Activated CD8-positive, alpha-beta memory T cell treated with anti-CD3 and anti-CD28 coated beads, Interleukin-2, amount 10 ng/mL, durations not matched to agents 7 days and 5 days (primary cell): Measurements from ENCODE around the gene SPATA9. TPM values are rescaled to one million over a fixed set of nuclear protein-coding genes. Genes with fewer than 3 reads are reported as not detected.

ENCODE experiments used
- ATAC-seq: fragments of 150-1000 bp; cut with Tn5 transposase; one replicate; pipeline ENCODE4 v1.10.0; 2021; ENCODE audit warnings: moderate library complexity
- CTCF ChIA-PET: fragments of 350-600 bp; sonication (Branson Sonifier 250); formaldehyde crosslinking; loops from one replicate; lab custom pipeline; 2021; ENCODE audit warnings: antibody characterized with exemption; lab: Charles Lee
- DNase-seq: peaks from one replicate; pipeline ENCODE4 v3.0.0-alpha.2; 2020
- H3K27ac Mint-ChIP-seq: one replicate; pipeline ENCODE4 v1.8.0; 2021; ENCODE audit warnings: mild to moderate bottlenecking, mixed read lengths
- H3K27me3 Mint-ChIP-seq: one replicate; pipeline ENCODE4 v1.8.0; 2021; ENCODE audit warnings: mixed read lengths
- H3K36me3 Mint-ChIP-seq: one replicate; pipeline ENCODE4 v1.8.0; 2021; ENCODE audit warnings: mild to moderate bottlenecking, mixed read lengths
- H3K4me1 Mint-ChIP-seq: one replicate; pipeline ENCODE4 v1.8.0; 2021; ENCODE audit warnings: mixed read lengths
- H3K4me3 Mint-ChIP-seq: one replicate; pipeline ENCODE4 v1.8.0; 2021; ENCODE audit warnings: mild to moderate bottlenecking, moderate library complexity, mixed read lengths
- H3K9me3 Mint-ChIP-seq: one replicate; pipeline ENCODE4 v1.8.0; 2022; ENCODE audit warnings: low read depth, mixed read lengths
- total RNA-seq, 2 experiments: library from RNA; stranded (reverse); gene quantifications; one replicate each; pipeline ENCODE4 v1.2.3, GENCODE V29; 2021

SPATA9 gene, protein sequence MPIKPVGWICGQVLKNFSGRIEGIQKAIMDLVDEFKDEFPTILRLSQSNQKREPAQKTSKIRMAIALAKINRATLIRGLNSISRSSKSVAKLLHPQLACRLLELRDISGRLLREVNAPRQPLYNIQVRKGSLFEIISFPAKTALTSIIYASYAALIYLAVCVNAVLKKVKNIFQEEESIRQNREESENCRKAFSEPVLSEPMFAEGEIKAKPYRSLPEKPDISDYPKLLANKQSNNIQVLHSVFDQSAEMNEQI
- not detected for total RNA-seq

DNA sequence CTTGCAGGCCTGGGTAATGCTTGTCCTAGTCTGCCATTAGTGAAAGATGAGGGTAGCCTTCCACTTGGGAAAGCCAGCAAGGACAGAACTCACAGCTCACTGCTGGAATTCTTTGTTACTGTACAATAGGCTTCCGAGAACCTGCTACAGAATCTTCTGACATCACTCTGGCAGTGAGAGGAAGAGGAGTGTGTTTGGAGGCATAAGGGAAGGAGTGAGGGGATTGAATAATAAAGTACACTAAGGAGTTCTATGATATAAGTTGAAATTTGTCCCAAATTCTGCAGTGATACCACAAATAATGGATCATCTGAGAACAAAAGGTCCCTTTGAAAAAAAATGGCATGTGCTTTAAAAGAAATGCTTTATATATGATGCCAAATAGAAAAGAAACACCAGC, at the start of gene SPATA9:
Gene SPATA9, minus strand, starts transcription at position 101 of the 400 bp plus-strand sequence. CDS start 137 bp downstream, outside the sequence.
- CTCF ChIA-PET, result no interaction called here
- Mint-ChIP-seq H3K4me1 (no peaks in the 10 kb centered on the region), H3K4me3 (no peak within 1 kb of the TSS), H3K9me3 (no peaks in the 10 kb centered on the region), H3K27ac (no peak within 1 kb of the TSS), H3K27me3 (peaks cover 44% of the 10 kb centered on the region), H3K36me3 (no peaks in the 10 kb centered on the region)
- DNase-seq (no peak), ATAC-seq (no peak)

DNA sequence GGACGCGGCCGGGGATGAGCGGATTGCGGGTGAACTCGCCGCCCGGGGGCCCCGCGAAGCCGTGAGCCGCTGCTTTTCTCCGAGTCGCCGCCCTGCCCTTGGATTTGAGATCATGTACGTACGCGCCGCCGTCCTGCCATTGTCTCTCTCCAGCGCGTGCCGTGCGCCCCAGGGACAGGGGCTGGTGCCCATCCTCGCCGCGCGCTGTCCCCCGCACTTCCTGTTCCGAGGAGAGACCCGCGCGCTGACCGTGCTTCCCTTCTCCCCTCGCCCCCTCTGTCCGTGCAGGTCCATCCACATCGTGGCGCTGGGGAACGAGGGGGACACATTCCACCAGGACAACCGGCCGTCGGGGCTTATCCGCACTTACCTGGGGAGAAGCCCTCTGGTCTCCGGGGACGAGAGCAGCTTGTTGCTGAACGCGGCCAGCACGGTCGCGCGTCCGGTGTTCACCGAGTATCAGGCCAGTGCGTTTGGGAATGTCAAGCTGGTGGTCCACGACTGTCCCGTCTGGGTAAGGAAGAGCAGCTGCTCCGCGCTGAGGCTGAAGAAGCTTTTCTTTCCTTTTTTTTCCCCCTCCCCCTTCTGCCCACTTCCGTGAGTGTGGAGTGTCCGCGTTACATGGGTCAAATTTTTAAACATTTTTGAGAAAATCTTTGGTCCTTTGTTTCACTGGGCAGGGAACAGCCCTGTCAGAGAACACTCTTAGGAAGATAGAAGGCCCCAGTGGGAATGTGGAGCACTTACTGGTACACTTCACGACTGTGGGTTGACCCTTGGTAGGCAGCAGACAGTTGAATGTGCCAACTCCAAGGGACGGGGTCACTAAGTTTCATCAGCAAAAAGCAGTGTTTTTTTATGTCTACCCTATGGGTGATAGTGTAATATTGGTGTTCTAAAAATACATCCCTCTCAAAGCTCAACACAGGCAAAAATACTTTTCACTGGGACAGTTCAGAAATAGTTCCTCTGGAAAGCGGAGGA, 49.1 kb upstream of the SPATA9 start:
- ATAC-seq (peak; percentile 63), DNase-seq (no peak)
- CTCF ChIA-PET, result interaction anchor here (0.7 to 1.9 kb wide), 6 partner anchors 8 to 109 kb away, joined by 3 to 7 read pairs (median 3); no protein-coding TSS in a partner anchor
- Mint-ChIP-seq H3K4me1 (peaks cover 15% of the 10 kb centered on the region), H3K9me3 (no peaks in the 10 kb centered on the region), H3K27me3 (peaks cover 67% of the 10 kb centered on the region), H3K4me3 (peak overlapping the region; percentile 69), H3K27ac (no peak overlapping the region), H3K36me3 (peaks cover 2% of the 10 kb centered on the region)

DNA sequence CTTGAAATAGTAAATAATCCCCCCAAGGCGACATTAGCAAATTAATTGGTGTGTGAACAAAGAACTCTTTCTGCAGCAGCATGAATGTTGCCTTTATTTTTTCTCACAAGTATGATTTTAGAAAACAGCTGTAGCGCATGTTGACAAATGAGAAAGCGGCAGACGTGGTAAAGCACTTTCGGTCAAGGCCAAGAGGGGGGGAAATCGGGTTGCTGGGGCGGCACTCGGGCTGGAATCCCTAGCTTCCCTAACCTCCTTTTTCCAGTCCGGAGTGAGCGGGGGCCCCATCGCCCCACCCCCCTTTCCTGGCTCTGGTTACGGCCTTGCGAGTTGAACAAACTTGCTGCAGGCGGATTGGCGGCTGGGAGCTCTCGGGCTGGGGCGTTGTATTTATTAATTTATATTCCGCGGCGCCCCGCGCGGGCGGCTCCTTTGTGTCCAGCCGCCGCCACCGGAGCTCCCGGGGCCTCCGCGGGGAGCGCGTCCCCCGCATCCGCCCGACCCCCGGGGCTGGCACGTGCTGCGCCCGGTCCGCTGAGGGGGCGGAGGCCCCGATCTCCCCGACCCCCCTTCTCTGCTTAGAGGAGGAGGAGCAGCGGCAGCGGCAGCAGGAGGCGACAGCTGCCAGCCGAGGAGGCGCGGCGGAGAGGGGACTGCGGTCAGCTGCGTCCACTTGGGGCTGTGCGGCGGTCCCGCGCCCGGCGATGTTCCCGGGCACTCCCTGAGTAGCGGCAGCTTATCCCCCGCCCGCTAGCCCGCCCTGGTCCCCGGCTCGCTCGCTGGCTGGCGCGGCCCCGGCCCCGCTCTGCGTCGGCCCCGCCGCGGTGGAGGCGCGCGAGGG, 48.2 kb upstream of the SPATA9 start, which contains the start of gene RHOBTB3:
Gene RHOBTB3, plus strand, starts transcription at position 607 of the 841 bp plus-strand sequence. CDS start 347 bp downstream, outside the sequence.
- Mint-ChIP-seq H3K27me3 (peaks cover 70% of the 10 kb centered on the region), H3K9me3 (no peaks in the 10 kb centered on the region), H3K27ac (no peak within 1 kb of the TSS), H3K4me3 (peak within 1 kb of the TSS; percentile 69), H3K4me1 (peaks cover 17% of the 10 kb centered on the region), H3K36me3 (peaks cover 2% of the 10 kb centered on the region)
- no peak for DNase-seq
- peak; percentile 69 for ATAC-seq
- CTCF ChIA-PET, result interaction anchor here (0.6 to 1.9 kb wide), 8 partner anchors 10 to 116 kb away, joined by 3 to 5 read pairs (median 3); no protein-coding TSS in a partner anchor

DNA sequence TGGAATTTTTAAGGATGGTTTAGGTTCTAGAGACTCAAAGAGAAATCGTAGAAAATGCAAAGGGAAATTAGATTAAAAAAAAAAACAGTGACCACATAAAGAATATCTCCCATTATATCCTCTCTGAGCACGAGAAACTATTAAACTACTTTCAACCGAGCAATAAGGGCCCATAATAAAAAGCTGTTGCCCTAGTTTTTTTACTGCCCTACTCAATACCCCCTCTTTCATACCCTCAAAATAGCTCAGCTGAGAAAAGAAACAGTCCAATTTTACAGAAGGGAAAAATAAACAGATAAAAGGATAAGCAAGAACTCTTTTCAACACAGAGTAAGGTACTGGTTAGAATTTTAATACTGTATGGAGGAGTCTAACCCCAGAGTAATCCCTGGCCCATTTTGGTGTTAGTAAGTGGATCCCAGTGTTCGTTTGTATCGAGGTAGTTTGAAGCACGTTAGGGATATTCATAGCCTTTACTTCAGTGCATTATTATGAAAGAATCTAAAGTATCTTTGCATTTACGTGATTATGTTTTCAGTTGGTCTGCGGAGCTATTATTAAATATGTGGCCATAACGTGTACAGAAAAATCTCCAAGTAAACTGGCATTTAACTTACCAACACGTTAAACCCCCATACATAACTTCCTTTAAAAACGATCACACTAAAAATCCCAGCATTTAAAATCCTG, 47.4 kb upstream of the SPATA9 start:
- Mint-ChIP-seq H3K27ac (no peak overlapping the region), H3K27me3 (peaks cover 67% of the 10 kb centered on the region)
- CTCF ChIA-PET, result interaction anchor here (0.6 to 1.9 kb wide), 6 partner anchors 12 to 117 kb away, joined by 3 to 5 read pairs (median 3); no protein-coding TSS in a partner anchor

DNA sequence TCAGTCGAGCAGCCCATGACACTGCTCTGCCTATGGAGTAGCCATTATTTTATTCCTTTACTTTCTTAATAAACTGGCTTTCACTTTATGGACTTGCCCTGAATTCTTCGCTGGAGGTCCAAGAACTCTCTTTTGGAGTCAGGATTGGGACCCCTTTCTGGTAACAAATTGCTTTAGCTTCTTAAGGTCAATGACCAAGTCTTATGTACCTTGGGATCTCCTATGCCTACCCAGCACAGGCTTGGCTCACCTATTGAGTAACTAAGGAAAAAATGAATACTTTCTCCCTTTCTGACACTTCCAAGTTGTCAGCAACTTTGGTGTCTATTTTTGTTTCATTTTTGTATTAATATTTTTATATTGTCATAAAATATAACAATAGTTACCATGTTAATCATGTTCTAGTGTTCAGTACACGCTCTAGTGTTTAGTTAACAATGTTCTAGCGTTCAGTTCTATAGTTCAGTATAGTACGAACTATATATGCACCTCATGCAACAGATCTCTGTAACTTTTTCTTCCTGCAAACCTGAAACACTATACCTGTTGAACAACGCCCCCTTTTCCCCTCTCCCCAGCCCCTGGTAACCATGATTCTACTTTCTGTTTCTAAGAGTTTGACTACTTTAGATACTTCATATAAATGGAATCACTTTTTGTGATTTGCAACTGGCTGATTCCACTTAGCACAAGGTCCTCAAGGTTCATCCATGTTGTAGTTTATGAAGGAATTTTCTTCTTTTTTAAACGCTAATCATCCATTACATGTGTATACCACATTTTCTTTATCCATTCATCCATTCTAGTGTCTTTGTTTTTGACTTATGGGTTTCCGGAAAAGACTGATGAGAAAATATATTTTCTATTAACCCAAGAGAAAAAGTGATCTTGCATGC, 46.6 kb upstream of the SPATA9 start:
- Mint-ChIP-seq H3K9me3 (no peaks in the 10 kb centered on the region), H3K27me3 (peaks cover 64% of the 10 kb centered on the region), H3K4me3 (no peak overlapping the region), H3K36me3 (peaks cover 2% of the 10 kb centered on the region), H3K27ac (no peak overlapping the region), H3K4me1 (peaks cover 17% of the 10 kb centered on the region)
- CTCF ChIA-PET, result no interaction called here
- ATAC-seq (no peak), DNase-seq (no peak)

More for the DNA sequence above, 47.4 kb upstream of the SPATA9 start:
- H3K4me1 Mint-ChIP-seq, result peaks cover 17% of the 10 kb centered on the region
- peaks cover 2% of the 10 kb centered on the region for H3K36me3 Mint-ChIP-seq
- ATAC-seq (no peak), DNase-seq (no peak)
- peak overlapping the region; percentile 52 for H3K4me3 Mint-ChIP-seq
- no peaks in the 10 kb centered on the region for H3K9me3 Mint-ChIP-seq

DNA sequence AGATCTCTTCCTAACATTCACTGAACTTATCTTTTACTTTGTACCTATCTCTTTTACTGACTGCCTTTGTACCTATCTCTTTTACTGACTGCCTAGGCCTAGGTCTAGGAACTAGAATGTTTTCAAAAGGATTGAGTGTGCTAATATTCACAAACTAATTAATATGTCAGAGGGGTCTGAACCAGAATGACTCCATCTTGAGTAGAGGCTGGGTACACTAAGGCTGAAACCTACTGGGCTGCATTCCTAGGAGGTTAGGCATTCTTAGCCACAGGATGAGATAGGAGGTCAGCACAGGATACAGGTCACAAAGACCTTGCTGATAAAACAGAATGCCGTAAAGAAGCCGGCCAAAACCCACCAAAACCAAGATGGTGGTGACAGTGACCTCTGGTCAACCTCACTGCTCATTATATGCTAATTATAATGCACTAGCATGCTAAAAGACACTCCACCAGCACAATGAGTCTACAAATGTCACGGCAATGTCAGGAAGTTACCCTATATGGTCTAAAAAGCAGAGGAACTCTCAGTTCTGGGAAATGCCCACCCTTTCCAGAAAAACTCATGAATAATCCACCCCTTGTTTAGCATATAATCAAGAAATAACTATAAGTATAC, 45.8 kb upstream of the SPATA9 start:
- no peaks in the 10 kb centered on the region for H3K9me3 Mint-ChIP-seq
- no peak for DNase-seq
- H3K36me3 Mint-ChIP-seq, result peaks cover 2% of the 10 kb centered on the region
- peaks cover 61% of the 10 kb centered on the region for H3K27me3 Mint-ChIP-seq
- H3K4me1 Mint-ChIP-seq, result peaks cover 18% of the 10 kb centered on the region
- CTCF ChIA-PET, result no interaction called here
- H3K4me3 Mint-ChIP-seq, result no peak overlapping the region
- no peak overlapping the region for H3K27ac Mint-ChIP-seq
- no peak for ATAC-seq

DNA sequence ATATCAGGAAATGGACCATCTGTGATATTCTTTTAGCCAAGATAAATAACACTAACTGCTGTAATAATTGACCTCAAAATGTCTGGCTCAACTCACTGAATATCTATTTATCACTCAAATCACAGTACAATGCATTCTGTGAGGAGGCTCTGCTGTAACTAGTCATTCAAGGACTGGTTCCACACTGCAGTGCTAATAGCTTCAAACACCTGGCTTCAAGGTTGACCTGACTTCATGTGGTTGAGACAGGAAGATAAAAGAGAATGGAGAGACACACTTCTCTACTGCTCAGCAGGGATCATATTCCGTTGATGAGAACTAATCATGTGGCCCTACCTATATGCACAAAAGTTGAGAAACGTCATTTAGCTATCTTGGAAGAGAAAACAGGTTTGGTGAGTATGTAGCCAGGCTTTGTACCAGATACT, 45.0 kb upstream of the SPATA9 start:
- no peak for DNase-seq
- ATAC-seq, result no peak
- peaks cover 53% of the 10 kb centered on the region for H3K27me3 Mint-ChIP-seq
- H3K4me3 Mint-ChIP-seq, result no peak overlapping the region
- CTCF ChIA-PET, result no interaction called here
- no peak overlapping the region for H3K27ac Mint-ChIP-seq
- H3K9me3 Mint-ChIP-seq, result no peaks in the 10 kb centered on the region
- peaks cover 2% of the 10 kb centered on the region for H3K36me3 Mint-ChIP-seq
- H3K4me1 Mint-ChIP-seq, result peaks cover 20% of the 10 kb centered on the region

DNA sequence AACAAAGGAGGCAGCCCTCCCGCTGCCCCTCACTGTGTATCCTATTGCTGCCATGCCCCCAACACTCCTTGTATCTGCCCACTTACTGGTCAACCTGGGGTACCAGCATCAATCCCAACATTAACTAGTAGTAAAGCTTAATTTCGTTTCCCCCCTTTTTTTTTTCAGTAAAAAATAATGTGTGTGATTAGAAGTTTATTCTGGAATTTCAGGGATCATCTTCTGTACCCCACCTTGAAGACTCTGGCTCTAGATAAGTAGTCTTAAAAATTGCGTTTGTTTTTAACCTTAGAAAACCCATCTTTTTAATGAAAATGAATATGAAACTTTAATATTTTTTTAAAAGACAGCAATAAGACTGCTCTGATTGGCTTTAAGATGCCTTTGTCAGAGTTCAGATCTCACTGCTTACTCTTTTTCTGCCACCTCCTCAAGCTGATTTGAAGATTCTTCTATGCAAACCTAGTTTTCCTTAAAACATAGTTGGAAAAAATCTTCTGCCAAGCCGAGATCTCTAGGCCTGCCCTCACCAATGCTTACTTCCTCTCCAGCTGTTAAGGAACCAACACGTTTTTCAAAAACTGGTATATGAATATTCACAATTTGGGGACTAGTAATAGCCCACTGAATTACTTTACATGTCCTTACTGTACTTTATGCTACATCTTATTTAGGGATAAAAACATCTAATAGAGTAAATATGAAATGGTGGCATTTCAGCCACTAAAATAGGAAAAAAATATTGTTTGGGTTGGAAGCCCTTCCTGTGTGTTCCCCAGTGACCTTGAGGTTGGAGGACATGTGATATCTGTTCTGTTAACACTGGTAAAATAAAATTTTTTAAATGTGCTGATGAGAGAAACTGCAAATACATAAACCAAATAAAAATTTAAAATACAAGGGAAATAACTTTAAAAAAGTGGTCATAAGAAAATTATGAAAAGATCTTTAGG, 44.3 kb upstream of the SPATA9 start:
- Mint-ChIP-seq H3K9me3 (no peaks in the 10 kb centered on the region), H3K27ac (no peak overlapping the region), H3K36me3 (peaks cover 2% of the 10 kb centered on the region), H3K27me3 (peaks cover 46% of the 10 kb centered on the region), H3K4me1 (peaks cover 18% of the 10 kb centered on the region), H3K4me3 (no peak overlapping the region)
- no peak for DNase-seq
- ATAC-seq, result no peak
- CTCF ChIA-PET, result interaction anchor here (0.9 kb wide), 1 partner anchor 54 kb away, joined by 3 read pairs; no protein-coding TSS in a partner anchor

DNA sequence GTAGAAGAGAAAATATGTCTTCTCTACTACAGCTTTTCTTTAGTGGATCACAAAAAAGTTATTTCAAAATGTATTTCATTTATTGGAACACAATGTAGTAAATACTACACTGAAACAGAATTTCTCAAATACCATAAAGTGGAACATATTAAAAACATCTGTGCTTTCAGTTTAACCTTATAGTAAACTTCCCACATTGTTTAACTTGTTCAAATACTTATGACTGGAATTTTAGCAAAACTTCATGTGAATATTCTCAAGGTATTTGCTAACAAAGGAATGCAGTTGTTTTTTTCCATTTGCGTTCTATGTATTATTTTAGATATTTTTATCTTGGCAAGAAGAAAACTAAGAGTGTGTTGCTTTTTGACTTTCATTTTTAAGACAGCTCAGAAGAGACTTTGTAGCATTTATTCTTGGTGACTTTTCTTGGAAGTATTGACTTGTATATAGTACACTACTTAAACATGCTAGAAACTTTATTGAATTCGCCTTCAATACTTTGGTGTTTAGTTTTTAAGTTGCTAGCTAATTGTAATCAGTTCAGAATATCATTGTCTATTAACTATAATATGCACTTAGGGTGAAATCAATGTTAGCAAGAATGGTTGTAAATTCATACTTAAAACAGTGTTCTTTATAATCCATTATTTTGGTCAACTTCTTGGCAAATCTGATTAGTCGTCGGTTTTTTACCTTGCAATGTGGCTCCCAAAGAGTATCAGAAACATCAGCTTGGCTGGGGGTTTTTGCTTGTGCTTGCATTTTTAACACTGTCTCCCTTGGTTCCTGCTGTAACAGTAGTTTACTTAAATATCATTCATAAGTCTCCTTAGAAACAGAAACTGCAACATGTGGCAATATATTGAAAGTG, 43.4 kb upstream of the SPATA9 start:
- peaks cover 44% of the 10 kb centered on the region for H3K27me3 Mint-ChIP-seq
- H3K4me1 Mint-ChIP-seq, result peaks cover 12% of the 10 kb centered on the region
- no peak for DNase-seq
- H3K9me3 Mint-ChIP-seq, result no peaks in the 10 kb centered on the region
- CTCF ChIA-PET, result interaction anchor here (0.9 kb wide), 1 partner anchor 55 kb away, joined by 3 read pairs; no protein-coding TSS in a partner anchor
- no peak for ATAC-seq
- peaks cover 2% of the 10 kb centered on the region for H3K36me3 Mint-ChIP-seq
- H3K27ac Mint-ChIP-seq, result no peak overlapping the region
- H3K4me3 Mint-ChIP-seq, result no peak overlapping the region
